Testis (tissue), 3 donors: ENCODE measurements around the gene TTC7B. TPM values are rescaled to one million over a fixed set of nuclear protein-coding genes. Genes with fewer than 3 reads are reported as not detected.

Source experiments
- DNase-seq: peaks from one replicate; pipeline ENCODE4 v3.0.0-alpha.2; 2019
- H3K27ac ChIP-seq, 2 donors: fragments of 200-600 bp; sonication (generic); one replicate each; pipeline ENCODE4 v1.5.1; 2019
- H3K27me3 ChIP-seq: fragments of 200-600 bp; sonication (generic); one replicate; pipeline ENCODE4 v1.5.1; 2019
- H3K36me3 ChIP-seq: fragments of 200-600 bp; sonication (generic); one replicate; pipeline ENCODE4 v1.5.1; 2017; ENCODE audit warnings: low read depth; ENCODE audit errors: missing control alignments
- H3K4me1 ChIP-seq: fragments of 200-600 bp; sonication (generic); one replicate; pipeline ENCODE4 v1.5.1; 2019
- H3K4me3 ChIP-seq, 2 donors: fragments of 200-600 bp; sonication (generic); one replicate each; pipeline ENCODE4 v1.5.1; 2017 to 2019
- H3K9me3 ChIP-seq: fragments of 200-600 bp; sonication (generic); one replicate; pipeline ENCODE4 v1.5.1; 2017
- POLR2A ChIP-seq: fragments of 450-650 bp; IDR thresholded peaks from one replicate; pipeline ENCODE4 v1.6.1; 2017; ENCODE audit warnings: antibody characterized with exemption, mild to moderate bottlenecking, moderate library complexity
- WGBS, 2 donors: methylation state at CpG; one replicate each; pipeline ENCODE4 v1.1.5; 2018; 5-methylcytosine and 5-hydroxymethylcytosine counted together
- intact Hi-C: fragments of 100-400 bp; cut with DNase I; formaldehyde crosslinking; loops from one replicate; pipeline ENCODE4 v1.15.1; 2023; ENCODE audit warnings: low total_unique reads
- polyA plus RNA-seq: library from polyadenylated mRNA; stranded (reverse); fragments of 350-450 nt; fragmentation: Illumina TruSeq; extraction: RNeasy Lipid Tissue Mini Kit (QIAGEN cat#74804); gene quantifications from one replicate; pipeline ENCODE4 v1.2.3, GENCODE V29; 2014; ENCODE audit warnings: low read depth, low replicate concordance; ENCODE audit not compliant: insufficient read depth
- total RNA-seq, 2 donors: library from RNA; depleted of rRNA; stranded (reverse); fragments of >200 nt; gene quantifications; one replicate each; pipeline ENCODE4 v1.2.3, GENCODE V29; 2016
- TF ChIP-seq, protein P1 (sequence below), 3 experiments: fragments of 450-650 bp in 2 of 3; fragments of 200-600 bp in 1 of 3; sonication (generic) in 1 of 3; IDR thresholded peaks; one replicate each; pipeline ENCODE4 v1.5.1; 2016 to 2019; ENCODE audit warnings: antibody characterized with exemption in 3 of 3, mild to moderate bottlenecking in 2 of 3, moderate library complexity in 1 of 3

TTC7B gene
- total and polyA plus RNA-seq, 3 donors from 2014 or later, result 11.3 to 17.0 (median 12.1) TPM

DNA sequence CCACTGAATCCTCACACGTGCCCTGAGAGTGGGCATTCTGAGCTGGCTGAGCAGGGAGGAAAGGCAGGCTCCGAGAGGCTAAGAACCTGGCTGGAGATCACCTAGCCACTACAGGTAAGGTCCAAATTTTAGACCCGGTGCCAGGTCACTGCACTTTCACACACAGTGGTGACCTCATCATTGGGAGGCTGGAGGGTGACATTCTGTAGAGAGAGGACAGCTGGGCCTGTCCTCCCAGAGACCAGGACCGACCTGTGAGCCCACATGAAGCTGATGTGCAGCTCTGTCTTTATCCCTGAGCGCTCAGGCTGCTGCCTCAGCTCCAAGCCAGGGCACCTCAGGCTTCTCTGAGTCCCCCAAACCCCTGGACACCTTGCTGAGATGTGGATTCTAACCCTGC lies 4.1 kb downstream of the TTC7B start:
- peaks cover 4% of the 10 kb centered on the region for H3K4me1 ChIP-seq
- H3K36me3 ChIP-seq, result no peaks in the 10 kb centered on the region
- no peak for TF ChIP-seq POLR2A
- TF ChIP-seq, protein P1, sequence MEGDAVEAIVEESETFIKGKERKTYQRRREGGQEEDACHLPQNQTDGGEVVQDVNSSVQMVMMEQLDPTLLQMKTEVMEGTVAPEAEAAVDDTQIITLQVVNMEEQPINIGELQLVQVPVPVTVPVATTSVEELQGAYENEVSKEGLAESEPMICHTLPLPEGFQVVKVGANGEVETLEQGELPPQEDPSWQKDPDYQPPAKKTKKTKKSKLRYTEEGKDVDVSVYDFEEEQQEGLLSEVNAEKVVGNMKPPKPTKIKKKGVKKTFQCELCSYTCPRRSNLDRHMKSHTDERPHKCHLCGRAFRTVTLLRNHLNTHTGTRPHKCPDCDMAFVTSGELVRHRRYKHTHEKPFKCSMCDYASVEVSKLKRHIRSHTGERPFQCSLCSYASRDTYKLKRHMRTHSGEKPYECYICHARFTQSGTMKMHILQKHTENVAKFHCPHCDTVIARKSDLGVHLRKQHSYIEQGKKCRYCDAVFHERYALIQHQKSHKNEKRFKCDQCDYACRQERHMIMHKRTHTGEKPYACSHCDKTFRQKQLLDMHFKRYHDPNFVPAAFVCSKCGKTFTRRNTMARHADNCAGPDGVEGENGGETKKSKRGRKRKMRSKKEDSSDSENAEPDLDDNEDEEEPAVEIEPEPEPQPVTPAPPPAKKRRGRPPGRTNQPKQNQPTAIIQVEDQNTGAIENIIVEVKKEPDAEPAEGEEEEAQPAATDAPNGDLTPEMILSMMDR (IDR thresholded peaks at IDR 0.05), result no peak
- no peaks in the 10 kb centered on the region for H3K9me3 ChIP-seq
- H3K4me3 ChIP-seq, result no peak overlapping the region
- no peak overlapping the region for H3K27ac ChIP-seq
- intact Hi-C loops, result no loop called here
- no peaks in the 10 kb centered on the region for H3K27me3 ChIP-seq
- no peak for DNase-seq
- WGBS, 2 donors, result 90 to 96% methylated on average over 3 to 5 of the region's 5 CpGs

DNA sequence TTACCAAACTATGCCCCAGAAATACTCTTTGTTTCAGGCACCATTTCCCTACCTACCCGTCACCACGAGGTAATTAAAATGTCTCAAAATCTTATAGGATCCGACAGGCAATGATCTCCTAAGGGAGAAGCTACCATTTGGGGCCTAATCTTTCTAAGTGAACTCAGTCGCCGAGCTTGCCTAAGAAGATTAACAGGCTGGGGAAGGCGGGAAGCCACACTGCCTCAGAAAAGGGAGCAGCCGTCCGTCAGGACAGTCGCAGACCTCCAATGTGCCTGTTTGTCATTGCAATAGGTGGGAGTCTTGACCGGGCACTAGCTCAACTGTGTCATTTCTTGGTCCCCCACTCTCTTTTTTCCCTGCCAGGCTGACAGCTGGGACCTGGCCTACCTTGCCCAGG lies 4.6 kb downstream of the TTC7B start:
- WGBS, 2 donors, result 89 to 91% methylated on average over 10 of the region's 10 CpGs
- intact Hi-C loops, result no loop called here
- DNase-seq, result no peak
- Histone ChIP-seq H3K27ac (no peak overlapping the region), H3K27me3 (no peaks in the 10 kb centered on the region), H3K36me3 (no peaks in the 10 kb centered on the region), H3K4me3 (no peak overlapping the region), H3K4me1 (peaks cover 4% of the 10 kb centered on the region), H3K9me3 (no peaks in the 10 kb centered on the region)
- TF ChIP-seq, protein P1 (IDR thresholded peaks at IDR 0.05), result no peak
- TF ChIP-seq POLR2A, result no peak

- Histone ChIP-seq H3K4me3 (no peak overlapping the region), H3K27me3 (no peaks in the 10 kb centered on the region), H3K27ac (no peak overlapping the region), H3K4me1 (peaks cover 12% of the 10 kb centered on the region), H3K36me3 (no peaks in the 10 kb centered on the region), H3K9me3 (no peaks in the 10 kb centered on the region)
- intact Hi-C loops, result no loop called here
- DNase-seq, result no peak
- no peak for TF ChIP-seq POLR2A
- TF ChIP-seq, protein P1 (IDR thresholded peaks at IDR 0.05), result no peak
- 60 to 77% methylated on average over 4 to 5 of the region's 5 CpGs for WGBS, 2 donors
Measured at GRCh38 chr14:90810806-90811205, 5.4 kb downstream of the TTC7B start.

DNA sequence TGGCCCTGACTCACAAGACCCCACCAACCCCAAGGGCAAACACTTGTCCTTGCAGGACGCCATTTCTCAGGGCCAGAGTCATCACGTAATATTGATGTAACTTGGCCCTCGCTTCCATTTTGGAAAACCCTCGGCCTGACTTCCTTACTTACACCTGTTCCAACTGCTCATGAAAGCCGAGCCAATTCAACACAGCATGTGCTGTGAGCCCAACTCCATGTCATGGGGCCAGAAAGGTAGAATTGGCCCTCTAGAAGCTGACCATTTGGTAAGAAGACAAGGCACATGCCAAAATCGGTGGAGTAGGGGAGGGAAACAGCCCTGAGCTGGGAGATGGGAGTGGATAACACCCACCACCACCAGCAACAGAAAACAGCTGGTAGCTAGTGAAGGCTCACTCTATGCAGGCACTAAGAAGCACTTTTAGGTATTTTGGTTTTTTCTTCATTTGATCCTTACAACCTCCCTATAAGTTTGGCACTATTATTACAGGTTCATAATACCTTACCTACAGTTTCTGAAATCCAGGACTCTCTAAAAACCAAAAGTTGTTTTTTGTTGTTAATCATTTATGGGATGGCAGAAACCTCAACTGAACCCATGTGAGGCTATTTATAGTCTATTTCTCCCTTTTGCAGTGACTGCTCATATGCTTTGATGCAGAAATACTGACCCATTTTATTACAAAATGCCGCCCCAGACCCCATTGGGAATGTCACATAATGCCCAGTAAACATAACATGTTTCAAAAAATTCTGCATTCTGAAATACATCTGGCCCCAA lies 6.5 kb downstream of the TTC7B start:
- Histone ChIP-seq H3K4me1 (peaks cover 8% of the 10 kb centered on the region), H3K36me3 (no peaks in the 10 kb centered on the region)
- TF ChIP-seq POLR2A, result no peak
- TF ChIP-seq, protein P1 (IDR thresholded peaks at IDR 0.05), result no peak

More for the DNA sequence above, 6.5 kb downstream of the TTC7B start:
- H3K27ac ChIP-seq, result no peak overlapping the region
- no peaks in the 10 kb centered on the region for H3K27me3 ChIP-seq
- intact Hi-C loops, result no loop called here
- H3K4me3 ChIP-seq, result no peak overlapping the region
- 89 to 93% methylated on average over 4 to 7 of the region's 7 CpGs for WGBS, 2 donors
- H3K9me3 ChIP-seq, result no peaks in the 10 kb centered on the region
- no peak for DNase-seq
